DMS 273 (cell line): Measurements from ENCODE around the gene DCST2.
"Not testable (repeated sequence)": the region's sequence is repeated elsewhere in the genome, so short reads cannot be mapped to it uniquely, and the experiment has no call there.

Experiments used
- DNase-seq: peaks from one replicate; lab custom pipeline; 2025; ENCODE audit not compliant: unreplicated experiment; lab: John Stamatoyannopoulos, UW

The DCST2 gene

GRCh38 chr1:154983776-154984466, 49.7 kb downstream of the DCST2 start:
- DNase-seq: peak; percentile 38

GRCh38 chr1:154982897-154983648, 50.5 kb downstream of the DCST2 start, which contains the start of gene FLAD1:
Gene FLAD1 (plus strand): TSS chr1:154983344. CDS start chr1:154983695, 351 bp downstream.
- DNase-seq: peak; percentile 100

DNA sequence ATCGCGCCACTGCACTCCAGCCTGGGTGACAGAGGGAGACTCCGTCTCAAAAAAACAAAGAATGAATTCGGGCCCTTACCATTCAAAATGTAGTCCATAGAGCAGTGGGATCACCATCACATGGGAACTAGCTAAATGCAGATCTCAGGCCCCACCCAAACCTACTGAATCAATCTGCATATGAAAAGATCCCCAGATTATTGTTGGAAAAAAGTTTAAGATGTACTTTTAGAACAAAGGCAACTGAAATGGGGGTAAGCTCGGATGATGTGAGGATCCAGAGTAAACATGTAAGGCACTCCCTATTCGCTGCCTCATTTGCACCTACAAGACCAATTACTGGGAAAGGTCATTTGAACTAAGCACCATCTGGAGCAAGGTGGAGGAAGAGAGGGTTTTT, 51.2 kb downstream of the DCST2 start:
- DNase-seq: peak; percentile 63

- no peak for DNase-seq
Measured at GRCh38 chr1:154978360-154978759, 55.2 kb downstream of the DCST2 start.

DNA sequence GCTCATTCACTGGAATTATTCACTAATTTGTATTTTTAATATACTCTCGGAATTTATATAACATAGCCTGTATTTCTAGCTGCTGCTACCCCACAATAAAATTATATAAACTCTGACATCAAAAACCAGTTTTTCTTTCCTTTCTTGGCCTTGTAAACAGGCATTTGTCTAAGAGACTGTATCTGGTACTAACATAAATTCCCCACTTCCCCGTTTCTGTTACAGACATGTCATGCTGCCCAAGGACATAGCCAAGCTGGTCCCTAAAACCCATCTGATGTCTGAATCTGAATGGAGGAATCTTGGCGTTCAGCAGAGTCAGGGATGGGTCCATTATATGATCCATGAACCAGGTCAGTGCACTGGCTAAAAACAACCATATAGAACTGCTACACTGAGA, 55.8 kb downstream of the DCST2 start:
- not testable (repeated sequence) for DNase-seq

DNA sequence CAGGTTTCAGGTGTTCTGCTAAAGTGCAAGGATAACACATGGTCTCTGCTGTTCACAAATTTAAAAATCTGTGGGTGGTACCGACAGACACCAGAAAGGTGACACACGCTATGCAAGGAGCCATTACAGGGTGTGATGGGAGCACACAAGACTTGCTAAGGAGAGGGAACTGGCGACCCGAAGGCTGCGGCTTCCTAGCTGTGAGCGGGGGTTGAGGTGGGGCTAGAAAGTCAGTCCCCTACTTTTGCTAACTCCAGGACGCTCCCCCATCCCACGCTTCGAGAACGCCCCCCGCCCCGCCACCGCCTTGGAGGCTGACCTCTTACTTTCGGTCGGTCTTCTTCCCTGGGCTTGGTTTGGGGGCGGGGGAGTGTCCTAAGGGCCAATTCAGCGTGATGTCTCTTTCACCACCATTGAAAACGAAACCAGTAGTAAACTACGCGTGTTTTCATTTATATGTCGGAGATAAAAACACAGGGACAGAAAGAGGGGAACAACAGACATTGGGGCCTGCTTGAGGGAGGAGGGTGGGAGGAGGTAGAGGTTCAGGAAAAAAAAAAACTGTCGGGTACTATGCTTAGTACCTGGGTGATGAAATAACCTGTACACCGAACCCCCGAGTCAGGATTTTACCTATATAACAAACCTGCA, 58.0 kb downstream of the DCST2 start:
- peak; percentile 68 for DNase-seq

- DNase-seq: peak; percentile 98
Measured at GRCh38 chr1:154974808-154975408, 58.7 kb downstream of the DCST2 start.

GRCh38 chr1:154974102-154974807, 59.3 kb downstream of the DCST2 start, which contains the start of gene CKS1B:
Gene CKS1B (plus strand): TSS chr1:154974681. CDS start chr1:154974746, 65 bp downstream.
- DNase-seq: peak; percentile 100

- peak; percentile 97 for DNase-seq
Measured at GRCh38 chr1:154973344-154974101, 60.1 kb downstream of the DCST2 start.

DNA sequence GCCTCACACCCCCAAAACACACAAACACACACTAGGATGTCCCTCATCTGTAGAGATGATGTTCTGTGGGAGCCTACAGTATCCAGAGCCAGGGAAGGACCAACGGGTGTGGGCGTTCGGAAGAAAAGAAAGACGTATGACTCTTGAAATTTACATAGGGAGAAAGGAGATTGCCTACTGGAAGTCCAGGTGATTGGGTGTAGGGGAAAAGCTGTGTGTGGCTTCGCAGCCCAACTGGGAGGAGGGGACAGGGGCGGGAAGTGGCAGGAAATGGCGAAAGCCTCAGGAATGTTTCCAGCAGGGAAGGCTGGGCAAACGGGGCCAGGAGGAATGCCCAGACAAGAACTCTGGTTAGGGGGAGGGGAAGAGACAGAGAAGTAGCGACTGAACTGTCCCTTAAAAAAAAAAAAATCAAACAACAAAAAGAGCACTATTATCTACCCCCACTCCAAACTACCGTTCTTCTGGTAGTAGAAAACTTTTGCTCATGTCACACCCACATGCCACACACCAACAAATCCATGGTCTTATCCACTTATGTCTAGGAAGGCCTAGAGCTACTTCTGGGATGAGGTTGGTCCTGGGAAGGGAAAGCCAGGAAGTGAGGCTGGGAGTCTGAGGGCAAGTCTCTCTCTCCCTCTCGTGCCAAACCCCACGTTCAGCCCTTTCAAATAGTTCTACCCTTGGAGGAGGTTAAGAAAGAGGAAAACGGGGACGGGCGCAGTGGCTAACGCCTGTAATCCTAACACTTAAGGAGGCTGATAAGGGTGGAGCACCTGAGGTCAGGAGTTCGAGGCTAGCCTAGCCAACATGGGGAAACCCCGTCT, 60.9 kb downstream of the DCST2 start:
- DNase-seq: peak; percentile 38

DNA sequence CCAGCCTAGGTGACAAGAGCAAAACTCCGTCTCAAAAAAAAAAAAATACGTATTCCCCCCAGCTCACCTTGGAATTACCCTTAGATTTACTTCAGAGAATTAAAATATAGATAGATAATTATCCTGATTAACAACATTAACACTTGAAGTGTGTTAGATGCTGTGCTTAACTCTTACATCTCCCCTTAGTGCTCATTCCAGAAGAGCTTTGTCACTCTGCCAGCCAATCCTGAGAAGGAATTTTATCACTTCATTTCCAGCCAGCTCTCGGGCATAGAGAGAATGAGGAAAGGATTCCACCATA, 61.4 kb downstream of the DCST2 start:
- no peak for DNase-seq

GRCh38 chr1:154971341-154971998, 62.1 kb downstream of the DCST2 start:
- DNase-seq: no peak

- DNase-seq: peak; percentile 89
Measured at GRCh38 chr1:154970631-154971340, 62.8 kb downstream of the DCST2 start, which contains the start of gene SHC1. Gene SHC1 (minus strand): TSS chr1:154970747. CDS start chr1:154970526, 221 bp downstream.

DNA sequence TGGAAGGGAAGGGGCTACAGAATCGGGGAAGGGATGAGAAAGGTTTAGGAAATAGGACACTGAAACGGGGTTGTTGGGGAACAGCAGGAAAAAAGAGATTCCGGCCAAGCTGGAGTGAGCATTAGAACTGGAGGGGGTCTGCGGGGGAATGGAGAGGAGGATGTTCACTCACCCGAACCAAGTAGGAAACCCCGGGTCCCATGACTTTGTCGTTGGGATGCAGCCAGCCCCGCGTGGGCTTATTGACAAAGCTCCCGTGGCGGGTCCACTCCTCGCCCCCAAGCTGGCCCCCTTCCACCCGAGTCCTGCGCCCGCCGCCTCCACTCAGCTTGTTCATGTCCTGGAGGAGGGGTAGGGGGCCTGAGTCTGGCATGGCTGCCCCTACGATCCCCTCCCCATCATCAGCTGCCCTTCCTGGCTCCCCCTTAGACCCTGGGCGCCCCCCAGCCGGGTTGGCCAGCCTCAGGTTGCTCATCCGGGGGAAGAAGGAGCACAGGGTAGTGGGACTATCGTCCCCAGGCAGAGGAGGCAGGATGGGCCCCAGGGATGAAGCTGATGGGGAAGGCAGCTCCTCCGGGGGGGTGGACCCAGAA, 63.6 kb downstream of the DCST2 start:
- DNase-seq: no peak

DNA sequence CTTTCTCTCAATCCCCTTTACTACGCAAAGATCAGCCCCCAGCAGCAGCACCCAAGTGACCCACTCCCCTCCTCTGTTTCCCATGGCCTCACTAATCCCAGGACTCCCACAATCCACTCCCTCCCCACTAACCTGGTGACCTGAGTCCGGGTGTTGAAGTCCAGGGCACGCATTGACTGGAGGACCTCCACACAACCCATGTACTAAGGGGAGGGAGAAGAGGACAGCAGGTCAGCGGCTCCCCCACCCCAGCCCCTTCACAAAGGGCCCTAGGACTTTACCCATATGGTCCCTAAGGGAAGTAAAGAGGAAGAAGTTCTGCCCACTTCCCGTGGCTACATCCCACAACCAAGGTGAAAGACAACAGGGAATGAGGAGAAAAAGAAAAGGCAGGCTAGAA, 64.3 kb downstream of the DCST2 start:
- DNase-seq: no peak

DNA sequence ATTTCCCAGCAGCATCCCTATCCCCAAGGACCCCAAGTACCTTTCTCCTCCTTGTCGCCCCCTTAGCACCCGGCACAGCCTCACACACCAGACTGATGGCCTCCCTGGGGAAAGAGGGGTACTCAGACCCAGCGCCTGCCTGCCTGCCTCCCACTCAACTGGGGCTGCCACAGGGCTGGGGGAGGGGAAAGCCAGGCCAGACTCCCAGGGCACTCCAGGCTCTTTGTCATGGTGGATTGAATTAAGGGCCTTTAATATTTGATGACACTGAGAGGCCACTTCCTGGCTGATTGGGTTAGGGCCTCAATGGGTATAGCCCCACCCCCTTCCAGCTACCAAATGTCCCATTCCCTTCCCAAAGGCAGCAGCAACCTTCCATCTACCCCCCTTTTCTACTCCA, 64.8 kb downstream of the DCST2 start:
- DNase-seq: no peak
